M059J (cell line): ENCODE data around the gene LHFPL6. TPM values are rescaled to one million over a fixed set of nuclear protein-coding genes. Genes with fewer than 3 reads are reported as not detected.

Source experiments
- DNase-seq: peaks from one replicate; pipeline ENCODE4 v3.0.0-alpha.2; 2012; ENCODE audit warnings: low read depth
- total RNA-seq: library from RNA; depleted of rRNA; stranded (reverse); fragments of >200 nt; shearing (Covaris generic); gene quantifications from 2 replicates; pipeline ENCODE4 v1.2.3, GENCODE V29; 2014

The LHFPL6 gene
- total RNA-seq, 1 experiment from 2014 or later: 39.0 TPM

DNA sequence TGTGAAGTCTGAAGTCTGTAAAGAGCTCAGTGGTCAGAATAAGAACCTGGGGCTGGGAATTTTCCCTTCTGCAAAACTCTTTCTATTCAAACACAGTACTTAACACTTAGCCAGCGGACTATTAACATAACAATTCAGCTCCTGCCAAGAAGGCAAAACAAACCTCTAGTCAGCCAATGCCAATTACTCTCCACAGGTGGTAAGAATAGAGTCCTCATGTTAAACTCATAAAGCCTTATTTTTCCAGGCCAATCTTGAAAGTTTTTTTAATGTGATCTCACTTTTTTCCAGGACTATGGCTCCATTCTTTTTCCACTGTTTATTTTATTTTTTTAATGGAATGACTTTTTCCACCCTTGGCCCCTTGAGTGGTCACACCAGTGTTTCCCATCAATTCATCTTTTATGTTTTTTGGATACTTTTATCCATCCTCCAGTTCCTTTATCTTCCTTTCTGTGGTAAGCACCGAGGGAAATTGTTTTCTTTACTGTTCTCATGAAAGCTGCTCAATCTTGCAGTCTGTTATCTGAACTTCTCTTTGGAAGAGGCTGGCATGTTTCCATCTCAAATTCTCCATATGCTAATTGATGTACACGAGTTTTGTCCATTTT is 217.3 kb downstream of the LHFPL6 start:
- peak; percentile 60 for DNase-seq

DNA sequence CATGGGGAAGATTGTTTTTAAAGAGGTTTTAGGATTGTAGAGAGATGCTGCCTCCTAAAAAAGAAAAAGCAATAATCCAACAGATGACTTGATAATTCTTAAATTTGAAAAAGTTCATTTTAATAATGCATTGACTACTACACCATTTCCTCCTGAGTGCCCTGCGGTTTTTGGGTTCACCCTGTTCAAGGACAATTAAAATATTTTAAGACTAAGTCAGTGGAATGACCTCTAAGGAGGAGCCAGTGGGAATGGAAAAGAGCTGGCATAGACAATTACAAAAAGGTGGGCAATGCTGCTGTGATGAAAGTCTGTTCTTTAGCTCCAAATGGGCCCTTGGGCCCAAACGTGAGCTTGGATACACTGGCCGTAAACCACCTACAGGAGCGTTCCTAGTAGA is 217.8 kb downstream of the LHFPL6 start:
- peak; percentile 64 for DNase-seq

DNA sequence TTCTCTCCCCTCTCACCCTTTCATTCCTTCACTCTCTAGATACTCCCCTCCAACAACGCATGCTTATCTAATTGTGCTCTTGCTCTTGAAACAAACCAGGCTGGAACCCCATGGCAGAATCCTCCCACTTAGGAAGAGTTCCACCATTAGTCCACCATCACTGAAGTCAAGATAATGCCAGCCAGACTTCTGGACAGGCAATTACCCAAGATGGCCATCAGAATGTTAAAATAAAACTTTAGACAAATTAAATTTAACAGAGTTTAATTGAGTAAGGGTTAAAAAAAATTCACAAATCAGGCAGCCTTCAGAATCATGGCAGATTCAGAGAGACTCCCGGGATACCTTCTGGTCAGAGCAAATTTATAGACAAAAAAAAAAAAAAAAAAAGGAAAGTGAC is 221.5 kb downstream of the LHFPL6 start:
- no peak for DNase-seq

DNA sequence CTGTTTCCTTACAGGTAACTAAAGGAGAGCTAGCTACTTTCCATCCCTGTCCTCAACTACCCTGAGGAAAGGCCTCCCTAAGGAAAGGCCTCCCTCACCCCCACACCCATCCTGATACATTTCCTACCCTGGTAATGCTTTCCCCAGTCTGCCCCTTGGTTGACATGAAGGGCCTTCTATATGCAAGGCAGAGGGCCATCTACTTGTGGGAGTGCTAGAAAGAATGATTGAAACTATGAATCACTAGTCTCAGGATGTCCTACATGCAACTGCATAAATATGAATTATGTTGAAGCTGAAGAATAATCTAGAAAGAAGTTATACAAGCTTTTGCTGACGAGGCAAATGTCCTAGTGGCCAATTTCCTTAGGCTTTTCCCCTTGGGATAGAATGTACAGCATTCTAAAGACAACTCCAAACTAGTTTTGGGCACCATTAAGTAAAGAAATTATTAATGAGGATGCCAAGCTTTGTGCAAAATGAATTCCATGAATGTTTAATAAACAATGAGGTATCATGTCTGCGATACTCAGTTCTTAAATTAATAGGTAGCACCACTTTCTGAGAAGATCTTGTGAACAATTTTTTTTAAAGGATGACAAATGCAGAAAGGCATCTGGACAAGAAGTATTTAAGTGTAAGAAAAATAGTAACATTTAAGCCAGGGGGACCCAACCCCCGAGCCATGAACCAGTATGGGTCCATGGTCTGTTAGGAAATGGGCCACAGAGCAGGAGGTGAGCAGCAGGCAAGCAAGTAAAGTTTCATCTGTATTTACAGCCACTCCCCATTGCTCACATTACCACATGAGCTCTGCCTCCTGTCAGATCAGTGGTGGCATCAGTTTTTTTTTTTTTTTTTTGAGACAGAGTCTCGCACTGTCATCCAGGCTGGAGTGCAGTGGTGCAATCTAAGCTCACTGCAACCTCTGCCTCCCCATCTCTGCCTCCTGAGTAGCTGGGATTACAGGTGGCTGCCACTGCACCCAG is 223.0 kb downstream of the LHFPL6 start:
- DNase-seq: peak; percentile 21

DNA sequence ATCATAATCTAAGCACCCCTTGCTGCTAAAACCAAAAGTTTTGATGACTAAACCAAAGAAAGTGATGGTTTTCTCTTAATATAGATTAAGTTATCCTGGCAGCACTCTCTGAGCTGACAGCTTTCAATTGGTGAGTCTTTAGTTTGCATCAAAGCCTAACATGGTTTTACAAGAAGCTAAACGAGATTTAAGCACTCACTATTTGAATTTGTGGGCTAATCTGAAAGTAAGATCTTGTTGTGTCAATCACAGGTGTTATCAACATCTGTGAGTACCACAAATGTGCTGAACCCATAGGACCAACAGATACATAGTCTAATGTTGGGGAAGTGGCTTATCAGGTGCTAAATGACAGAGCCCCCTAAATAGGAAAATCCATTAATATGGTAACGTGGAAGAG is 223.9 kb downstream of the LHFPL6 start:
- DNase-seq: no peak

DNA sequence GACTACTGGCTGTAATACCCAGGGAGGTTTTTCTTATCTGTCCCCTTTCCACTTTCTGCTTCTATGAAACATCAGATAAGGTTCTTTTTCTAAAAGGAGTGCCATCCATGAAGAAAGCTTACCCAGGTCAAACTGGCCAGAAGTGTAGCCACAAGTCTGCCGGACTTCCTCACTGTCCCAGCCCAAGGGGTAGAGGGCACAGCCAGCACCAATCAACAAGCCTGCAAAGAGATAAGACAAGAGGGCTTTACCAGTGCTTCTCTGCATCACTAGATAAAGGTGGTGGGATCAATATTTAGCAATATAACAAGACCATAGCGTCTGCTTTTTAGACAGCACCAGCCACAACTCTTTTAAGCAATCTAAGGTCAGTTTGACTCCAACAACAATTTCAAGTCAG is 224.7 kb downstream of the LHFPL6 start:
- no peak for DNase-seq

DNA sequence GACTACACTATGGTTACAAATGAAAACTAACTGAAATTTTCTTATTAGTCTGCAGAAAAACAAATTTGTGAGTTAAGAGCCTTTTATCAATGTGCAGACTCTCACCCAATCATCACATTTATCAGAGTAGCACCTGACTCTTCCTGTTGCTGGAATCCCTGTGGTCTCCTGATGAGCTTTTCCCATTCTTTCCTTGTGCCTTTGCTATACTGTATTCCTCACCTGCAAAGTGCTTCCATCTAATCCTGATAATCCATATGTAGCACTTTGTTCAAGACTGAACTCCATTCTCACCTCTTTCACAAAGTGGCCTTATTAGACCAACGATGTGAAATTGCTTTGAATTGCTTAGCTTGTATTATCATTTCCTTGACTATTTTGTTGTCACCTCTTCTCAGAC is 225.3 kb downstream of the LHFPL6 start:
- DNase-seq: no peak

DNA sequence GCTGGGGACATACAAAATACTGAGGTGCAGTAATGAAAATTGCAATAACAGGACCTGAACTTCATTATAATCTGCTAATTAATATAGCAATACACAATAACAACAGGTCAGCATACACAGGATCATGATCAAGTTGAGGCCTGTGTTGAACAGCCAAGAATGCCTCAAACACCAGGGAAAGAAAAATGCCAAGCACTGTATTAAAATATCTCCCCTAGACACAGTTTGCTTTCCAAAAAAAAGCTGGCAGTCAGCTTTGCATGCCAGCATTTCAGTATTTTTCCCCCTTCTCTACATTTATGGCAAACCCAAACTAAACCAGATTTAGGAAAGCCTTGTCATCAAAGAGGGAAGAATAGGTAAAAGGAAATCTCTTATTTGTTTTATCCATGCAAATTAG is 226.9 kb downstream of the LHFPL6 start:
- no peak for DNase-seq

DNA sequence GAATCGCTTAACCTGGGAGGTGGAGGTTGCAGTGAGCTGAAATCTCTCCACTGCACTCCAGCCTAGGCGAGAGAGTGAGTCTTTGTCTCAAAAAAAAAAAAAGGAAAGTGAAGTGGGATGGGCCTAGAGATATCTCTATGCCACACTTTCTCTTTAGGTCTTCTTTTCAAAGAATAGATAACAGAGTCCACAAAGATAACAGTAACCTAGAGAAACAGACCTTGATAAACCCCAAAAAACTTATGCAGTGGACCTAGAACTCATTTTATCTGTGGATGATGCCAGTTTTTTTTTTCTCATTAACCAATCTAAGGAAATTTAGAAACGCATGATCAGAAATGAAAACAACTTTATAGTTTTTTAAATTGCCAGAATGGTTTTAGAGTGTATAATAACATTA is 227.4 kb downstream of the LHFPL6 start:
- DNase-seq: no peak

DNA sequence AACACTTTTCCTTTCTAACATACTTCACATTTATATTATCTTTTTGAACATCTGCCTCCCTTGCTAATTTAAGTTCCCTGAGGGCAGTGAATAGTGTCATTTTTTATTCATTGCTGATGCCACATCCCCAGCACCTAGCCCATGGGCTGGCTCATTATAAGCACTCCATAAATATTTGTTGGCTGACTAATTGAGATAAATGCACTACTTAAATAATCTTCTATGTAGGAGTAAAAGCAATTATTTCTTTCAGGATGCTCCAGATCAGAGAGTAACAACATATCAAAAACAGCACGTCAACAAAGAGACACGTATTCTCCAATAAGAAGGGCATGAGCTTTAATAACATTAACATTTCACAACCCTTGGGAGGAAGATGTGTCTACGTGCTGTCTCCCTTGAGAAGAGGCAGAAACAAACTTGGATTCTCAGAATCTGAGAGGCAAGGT is 228.2 kb downstream of the LHFPL6 start:
- peak; percentile 25 for DNase-seq

DNA sequence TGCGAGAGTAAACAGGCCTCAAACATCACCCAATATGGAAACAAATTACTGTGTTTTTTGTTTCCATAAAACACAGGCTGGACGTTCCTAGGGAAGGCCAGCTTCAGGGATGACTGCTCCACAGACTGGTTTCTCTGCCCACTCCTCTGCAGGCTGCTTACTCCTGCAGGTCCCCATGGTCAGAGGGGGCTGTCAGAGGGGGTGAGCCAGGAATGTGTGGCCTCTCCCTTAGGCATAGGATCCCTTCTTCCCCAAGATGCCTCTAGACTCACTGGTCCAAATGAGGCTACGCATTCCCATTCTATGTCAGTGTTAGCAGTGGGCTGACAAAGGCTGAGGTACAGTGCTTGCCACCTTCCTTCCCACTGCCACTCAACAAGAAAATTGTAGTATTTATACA is 229.8 kb downstream of the LHFPL6 start:
- no peak for DNase-seq

DNA sequence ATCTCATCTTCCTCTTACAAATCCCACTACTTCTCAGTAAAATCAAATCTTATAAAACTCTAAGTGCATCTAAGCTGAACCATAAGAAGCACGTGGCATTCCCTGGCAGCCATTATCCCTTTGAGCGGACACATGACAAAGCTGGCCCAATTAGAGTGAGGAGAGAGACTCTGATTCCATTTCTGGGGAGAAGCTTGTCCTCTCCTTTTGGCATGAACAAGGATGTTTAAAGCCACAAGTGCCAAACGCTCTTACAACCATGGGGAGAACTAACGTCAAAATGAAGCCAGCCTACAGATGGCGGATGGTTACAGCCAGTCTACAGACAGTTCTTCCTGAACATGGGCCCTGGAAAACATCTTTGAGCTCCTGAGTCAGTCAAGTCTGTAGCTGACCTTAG is 231.3 kb downstream of the LHFPL6 start:
- DNase-seq: no peak

DNA sequence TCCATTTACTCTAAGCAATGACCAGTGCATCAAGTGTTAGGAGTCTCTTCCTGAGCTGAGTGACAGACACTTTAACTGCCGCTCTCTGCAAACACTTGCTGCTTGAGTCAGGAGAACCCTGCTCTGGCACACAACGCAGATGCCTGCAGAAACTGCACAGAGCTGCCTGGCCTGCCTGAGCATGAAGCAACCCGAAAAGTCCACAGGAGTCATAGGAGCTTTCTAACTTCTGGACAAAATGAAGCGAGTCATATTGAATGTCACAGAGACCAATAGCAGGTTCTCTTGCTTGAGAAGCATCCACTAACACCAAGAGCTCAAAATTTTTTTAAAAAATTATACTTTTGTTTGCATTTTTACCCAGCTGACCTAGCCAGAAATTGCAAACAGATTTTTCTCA is 232.4 kb downstream of the LHFPL6 start:
- DNase-seq: no peak

DNA sequence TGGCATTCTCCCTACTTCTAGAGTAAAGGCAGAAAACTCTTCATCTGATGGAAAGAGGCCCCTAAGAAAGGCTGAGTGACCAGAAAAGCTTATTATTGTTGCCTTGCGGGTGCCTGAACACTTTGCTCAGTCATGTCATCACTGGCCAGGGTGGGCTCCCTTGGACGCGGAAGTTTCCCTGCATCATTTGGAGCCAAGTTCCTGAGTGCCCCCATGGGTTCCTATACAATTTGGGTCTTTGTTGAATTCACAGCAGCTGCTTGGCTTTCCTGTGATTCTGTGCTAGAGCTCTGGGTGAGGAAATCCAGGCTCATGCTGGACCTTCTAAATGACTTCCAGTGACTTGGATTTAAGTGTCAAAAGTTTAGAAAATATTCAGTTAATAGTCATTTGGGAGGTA is 232.9 kb downstream of the LHFPL6 start:
- DNase-seq: no peak

DNA sequence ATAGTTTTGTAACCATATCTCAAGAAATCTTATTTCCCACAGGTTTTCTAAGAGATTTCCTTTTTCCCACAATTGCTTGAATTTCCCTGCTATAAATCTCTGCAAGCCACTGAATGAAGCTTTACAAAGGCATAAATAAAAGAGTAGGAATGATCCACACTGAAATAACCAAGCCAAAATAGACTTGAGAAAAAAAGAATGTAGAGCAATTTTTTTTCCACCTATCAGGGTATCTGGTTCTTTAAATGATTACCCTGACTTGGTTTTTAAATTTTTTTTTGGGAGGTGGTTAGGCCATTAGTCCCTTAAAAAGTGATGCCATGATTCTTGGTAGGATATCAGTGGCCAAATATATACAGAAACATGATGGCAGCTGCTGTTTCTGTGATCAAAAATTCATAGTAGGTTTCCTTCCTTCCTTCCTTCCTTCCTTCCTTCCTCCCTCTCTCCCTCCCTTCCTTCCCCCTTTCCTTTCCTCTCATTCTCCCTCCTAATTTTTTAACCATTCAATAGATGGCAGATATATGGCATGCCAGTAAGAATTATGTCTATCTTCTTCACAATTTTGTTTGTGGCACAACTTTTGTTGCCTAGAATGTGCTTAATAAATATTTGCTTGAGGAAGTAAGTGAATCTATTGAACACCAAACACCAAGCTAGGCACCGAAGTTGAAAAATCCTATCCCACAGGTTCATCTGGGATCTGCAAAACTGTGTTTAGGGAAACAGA is 233.7 kb downstream of the LHFPL6 start:
- no peak for DNase-seq

DNA sequence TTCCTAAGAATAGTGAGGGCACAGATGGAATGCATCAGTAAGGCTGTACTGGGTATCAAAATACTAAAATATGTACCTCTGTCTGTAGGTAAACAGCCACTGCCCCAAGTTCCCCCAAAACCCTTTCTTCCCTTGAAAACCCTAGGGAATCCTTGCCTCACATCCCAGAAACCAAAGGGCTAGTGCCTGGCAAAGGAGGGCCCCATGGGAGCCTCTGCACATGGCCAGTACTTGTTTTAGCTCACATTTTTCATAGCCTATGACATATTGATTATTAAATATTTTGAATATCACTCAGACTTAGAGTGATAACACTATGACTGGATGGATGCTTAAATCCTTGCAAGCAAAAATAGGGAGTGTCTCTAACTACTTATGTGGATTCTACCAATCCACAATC is 237.1 kb downstream of the LHFPL6 start:
- no peak for DNase-seq

DNA sequence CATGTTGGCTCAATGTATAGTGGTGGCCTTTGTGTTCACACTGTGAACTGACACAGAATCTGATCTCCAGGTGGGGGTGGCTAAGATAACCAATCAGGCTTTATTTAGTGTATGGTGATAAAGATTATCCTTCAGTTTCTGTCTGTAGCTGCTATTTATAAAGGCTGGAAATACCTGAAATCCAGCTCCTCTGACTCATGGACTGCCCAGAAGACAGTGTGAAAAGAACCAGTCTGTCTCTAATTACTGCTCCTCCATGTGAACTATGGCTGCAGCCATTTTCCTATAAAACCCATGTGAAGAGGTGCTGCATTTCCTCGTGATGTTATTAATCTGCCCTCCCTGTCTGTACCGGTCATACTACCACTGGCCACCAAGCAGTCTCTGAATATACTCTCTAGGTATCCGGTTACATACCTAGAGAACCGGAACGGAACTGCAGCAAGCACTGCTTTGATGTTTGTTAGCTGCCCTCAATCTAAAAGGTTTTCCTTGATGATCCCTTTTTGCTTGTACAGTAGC is 238.0 kb downstream of the LHFPL6 start:
- DNase-seq: no peak

DNA sequence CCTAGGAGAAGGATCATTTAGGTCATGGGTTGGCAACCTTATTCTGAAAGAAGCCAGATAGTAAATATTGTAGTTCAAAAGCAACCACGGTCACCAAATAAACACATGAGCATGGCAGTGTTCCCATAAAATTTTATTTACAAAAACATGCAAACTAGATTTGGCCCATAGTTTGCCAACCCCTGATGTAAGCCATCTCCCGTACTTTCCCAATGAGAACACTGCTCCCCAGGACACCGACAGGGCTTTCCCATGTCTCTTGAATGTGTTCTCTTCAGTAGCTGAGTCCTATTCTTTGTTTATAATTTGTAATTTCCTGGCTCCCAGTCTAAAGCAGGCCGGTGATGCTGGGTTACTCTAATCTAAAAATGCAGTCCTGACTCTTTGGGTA is 239.6 kb downstream of the LHFPL6 start:
- no peak for DNase-seq

DNA sequence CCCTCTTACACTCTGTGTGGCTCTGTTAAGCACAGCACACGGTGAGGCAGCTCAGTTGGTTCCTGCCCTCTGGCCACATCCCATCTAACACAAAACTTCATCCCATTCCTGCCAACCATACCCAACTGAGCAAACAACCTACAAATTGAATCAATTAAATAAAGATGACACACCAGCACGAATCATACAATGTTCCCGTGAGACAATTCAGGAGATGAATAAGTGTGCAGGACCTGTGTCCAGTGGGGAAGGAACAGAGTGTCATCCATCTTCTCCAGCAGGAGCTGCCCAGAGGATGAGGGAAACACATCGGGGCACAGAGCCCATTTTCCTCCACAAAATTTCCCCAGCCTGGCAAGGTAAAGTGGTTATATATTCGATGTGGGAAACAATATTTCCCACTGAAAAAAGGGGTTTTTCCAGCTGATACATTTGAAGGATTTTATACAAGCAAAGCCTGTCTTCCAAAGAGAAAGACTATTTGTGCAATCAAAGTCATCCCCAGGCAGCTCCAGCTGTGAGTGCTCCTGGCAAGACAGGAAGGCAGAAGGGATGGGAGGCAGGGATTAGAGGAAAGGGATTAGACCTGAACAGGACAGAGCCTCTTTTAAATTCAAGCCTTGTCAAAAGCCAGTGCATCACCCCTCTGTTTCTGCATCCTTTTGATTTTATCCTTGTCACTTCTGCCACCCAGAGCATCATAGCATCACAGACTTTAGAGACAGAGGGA is 240.2 kb downstream of the LHFPL6 start:
- peak; percentile 29 for DNase-seq

DNA sequence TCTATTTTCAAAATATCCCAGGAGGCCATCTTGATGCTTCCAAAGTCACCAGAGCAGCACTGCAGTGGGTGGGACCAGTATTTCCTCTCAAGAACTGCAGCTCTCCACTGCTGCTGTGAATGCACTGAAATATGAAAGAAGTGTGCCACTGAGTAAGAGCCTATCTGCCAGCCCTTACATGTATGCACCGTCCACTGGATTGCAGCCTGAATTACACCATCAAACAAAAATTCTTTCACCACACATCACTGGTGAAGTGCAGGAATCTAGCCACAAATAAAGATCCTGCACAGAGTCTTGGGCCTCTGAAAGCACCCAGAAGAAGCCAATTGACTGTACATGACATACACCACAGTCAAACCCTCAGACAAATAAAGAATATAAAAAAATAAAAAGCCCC is 249.0 kb downstream of the LHFPL6 start:
- DNase-seq: peak; percentile 14

DNA sequence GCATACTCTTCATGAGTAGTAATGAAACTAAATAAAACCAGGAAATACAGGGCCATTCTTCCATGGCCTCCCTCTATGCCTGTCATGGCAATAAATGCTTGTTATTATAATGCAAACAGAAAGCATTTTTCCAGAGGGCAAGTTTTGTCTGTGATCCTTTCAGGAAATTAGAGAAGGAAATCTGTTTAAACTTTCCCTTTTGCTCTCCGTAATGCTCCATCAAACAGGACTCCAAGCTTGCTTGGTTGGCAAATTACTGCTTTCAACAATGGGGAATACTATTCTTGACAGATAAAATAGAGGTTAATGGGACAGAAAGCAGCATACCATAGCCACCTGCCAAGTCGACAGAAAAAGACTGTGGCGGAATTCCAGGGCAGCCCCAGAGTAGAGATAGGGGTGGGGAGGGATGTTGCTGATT is 252.5 kb downstream of the LHFPL6 start:
- DNase-seq: no peak
